Spinal cord (tissue), 10 donors: Measurements from ENCODE around the gene TRPC4. TPM values are rescaled to one million over a fixed set of nuclear protein-coding genes. Genes with fewer than 3 reads are reported as not detected.

Experiments
- DNase-seq, 6 donors: peaks; one replicate each; pipeline versions ENCODE4 v3.0.0 to v3.0.0-alpha.2; 2013 to 2015; ENCODE audit warnings: low spot score in 6 of 6, low read depth in 4 of 6
- H3K27ac ChIP-seq: one replicate; pipeline ENCODE4 v1.5.1; 2013; ENCODE audit warnings: low read depth, low read length, control low read depth
- H3K27me3 ChIP-seq: one replicate; pipeline ENCODE4 v1.6.1; 2013; ENCODE audit warnings: low read length; ENCODE audit not compliant: control insufficient read depth, insufficient read depth
- H3K36me3 ChIP-seq: one replicate; pipeline ENCODE4 v1.6.1; 2013; ENCODE audit warnings: low read length; ENCODE audit not compliant: control insufficient read depth, insufficient read depth
- H3K4me1 ChIP-seq: one replicate; pipeline ENCODE4 v1.6.1; 2013; ENCODE audit warnings: low read length; ENCODE audit not compliant: control insufficient read depth, insufficient read depth
- H3K4me3 ChIP-seq: one replicate; pipeline ENCODE4 v1.5.1; 2013; ENCODE audit warnings: low read depth, low read length, control low read depth
- H3K9me3 ChIP-seq: one replicate; pipeline ENCODE4 v1.6.1; 2013; ENCODE audit warnings: low read length; ENCODE audit not compliant: control insufficient read depth, insufficient read depth
- WGBS: methylation state at CpG from one replicate; pipeline ENCODE4 v1.1.5; 2013; ENCODE audit warnings: missing lambda C conversion rate; ENCODE audit not compliant: insufficient coverage; 5-methylcytosine and 5-hydroxymethylcytosine counted together
- polyA plus RNA-seq, 2 donors: library from polyadenylated mRNA; unstranded; fragments of 120-200 nt; gene quantifications; one replicate each; pipeline ENCODE4 v1.2.1, GENCODE V29; 2013; ENCODE audit not compliant: insufficient read length in 2 of 2
- total RNA-seq, 2 donors: library from RNA; depleted of rRNA in 1 of 2; stranded (reverse); fragments of 120-200 nt in 1 of 2; fragments of >200 nt in 1 of 2; gene quantifications; one replicate each; pipeline versions ENCODE4 v1.2.3 to v1.2.4, GENCODE V29; 2013 to 2014
- donor health status: healthy.

TRPC4 gene
- total and polyA plus RNA-seq, 4 donors = 3.9 to 10.6 (median 5.1) TPM

DNA sequence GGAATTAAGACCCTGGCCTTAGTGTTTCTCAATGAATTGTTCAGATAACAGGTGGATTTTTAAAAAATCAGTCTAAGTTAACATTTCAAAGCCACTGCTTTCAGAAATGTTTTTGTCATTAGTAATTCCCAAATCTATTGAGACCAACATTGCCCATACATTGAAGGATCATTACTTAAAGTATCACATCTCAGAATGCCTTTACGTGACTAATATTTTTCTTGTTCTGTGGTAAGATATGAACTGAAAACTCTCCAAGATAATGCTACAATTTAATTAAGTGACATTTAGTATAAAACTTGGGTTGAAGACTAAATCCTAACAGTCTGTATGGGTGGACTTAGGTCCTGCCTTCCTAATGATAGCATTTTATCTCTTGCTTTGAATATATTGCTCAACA lies 211.6 kb downstream of the TRPC4 start:
- no peak overlapping the region for H3K27ac ChIP-seq
- no peaks in the 10 kb centered on the region for H3K27me3 ChIP-seq
- H3K4me1 ChIP-seq = no peaks in the 10 kb centered on the region
- H3K36me3 ChIP-seq = no peaks in the 10 kb centered on the region
- H3K9me3 ChIP-seq = no peaks in the 10 kb centered on the region
- DNase-seq = no peak
- H3K4me3 ChIP-seq = no peak overlapping the region
- no CpG with 5 or more reads among the region's 1 CpG for WGBS

DNA sequence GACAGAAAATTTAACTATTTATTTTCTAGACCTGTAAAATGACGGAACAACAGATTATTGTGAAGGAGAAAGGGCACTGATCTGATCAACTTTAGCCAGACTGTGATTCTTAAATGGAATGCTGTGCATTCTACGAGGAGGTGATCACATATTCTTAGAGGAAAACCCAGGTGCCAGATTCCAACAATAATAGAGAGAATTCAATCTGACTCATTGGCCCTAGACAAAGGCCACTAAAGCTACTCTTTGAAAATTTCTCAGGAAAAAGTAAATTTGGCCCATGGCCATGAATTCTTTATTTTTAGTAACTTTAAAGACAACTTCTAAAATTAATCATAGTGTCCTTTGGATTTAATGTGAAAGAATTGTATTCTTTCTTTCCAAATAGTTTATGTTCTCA lies 212.4 kb downstream of the TRPC4 start:
- Histone ChIP-seq H3K4me1 (no peaks in the 10 kb centered on the region), H3K27ac (no peak overlapping the region), H3K36me3 (no peaks in the 10 kb centered on the region), H3K9me3 (no peaks in the 10 kb centered on the region), H3K27me3 (no peaks in the 10 kb centered on the region), H3K4me3 (no peak overlapping the region)
- no CpG with 5 or more reads among the region's 2 CpGs for WGBS
- DNase-seq = no peak

DNA sequence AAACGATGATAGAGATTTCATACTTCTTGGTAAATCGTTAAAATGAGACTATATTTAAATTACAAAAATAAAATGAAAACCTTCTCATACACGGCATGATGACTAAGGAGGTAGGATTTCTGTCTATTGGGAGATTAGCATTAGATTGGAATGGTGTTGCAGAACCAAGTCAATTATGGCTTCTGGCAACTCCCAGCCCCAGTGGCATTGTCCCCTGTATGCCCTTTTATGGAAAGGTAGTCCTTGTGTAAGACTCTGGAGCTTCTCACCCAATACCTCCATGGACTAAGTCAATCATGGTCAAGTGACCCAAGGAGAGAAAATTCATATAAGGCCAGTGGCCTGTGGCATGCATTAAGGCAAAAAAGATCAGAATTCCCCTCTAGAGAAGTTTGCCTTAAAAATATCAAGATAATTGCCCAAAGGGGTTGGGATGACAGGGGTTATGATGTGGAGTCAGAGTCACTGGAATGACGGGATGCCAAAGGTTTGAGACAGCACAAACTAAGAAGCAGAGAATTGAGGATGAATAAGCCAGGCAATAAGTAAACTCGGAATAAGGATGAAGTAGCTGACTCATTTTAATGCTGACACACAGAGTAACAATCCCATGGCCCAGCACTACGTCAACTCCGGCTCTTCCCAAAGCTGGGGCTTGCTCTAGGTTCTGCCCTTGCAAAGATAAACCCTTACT lies 213.2 kb downstream of the TRPC4 start:
- H3K27me3 ChIP-seq = no peaks in the 10 kb centered on the region
- no peak overlapping the region for H3K27ac ChIP-seq
- H3K36me3 ChIP-seq = no peaks in the 10 kb centered on the region
- 100% methylated on average over 1 of the region's 7 CpGs for WGBS
- H3K4me1 ChIP-seq = no peaks in the 10 kb centered on the region
- H3K9me3 ChIP-seq = no peaks in the 10 kb centered on the region
- no peak for DNase-seq
- H3K4me3 ChIP-seq = no peak overlapping the region

DNA sequence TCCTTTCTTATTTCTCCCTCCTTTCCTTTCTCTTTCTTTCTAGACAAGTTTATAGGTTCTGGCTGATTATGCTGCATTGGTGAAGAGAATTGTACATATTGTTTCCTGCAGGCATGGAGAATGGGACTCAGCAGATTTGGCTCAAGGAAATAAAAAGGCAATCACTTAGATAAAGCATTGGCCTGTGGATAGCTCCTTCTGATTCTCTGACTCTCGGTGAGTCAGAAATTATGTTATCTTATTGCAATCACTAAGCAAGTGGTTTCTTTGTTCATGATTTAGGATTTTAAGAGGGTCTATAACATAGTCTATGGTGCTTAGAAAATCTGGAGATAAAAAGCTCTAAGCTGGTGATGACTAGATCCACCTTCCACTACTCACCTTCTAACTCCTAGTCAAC lies 217.0 kb downstream of the TRPC4 start:
- no peaks in the 10 kb centered on the region for H3K27me3 ChIP-seq
- H3K36me3 ChIP-seq = no peaks in the 10 kb centered on the region
- H3K4me1 ChIP-seq = no peaks in the 10 kb centered on the region
- H3K4me3 ChIP-seq = no peak overlapping the region
- no CpG with 5 or more reads among the region's 1 CpG for WGBS
- peak in 1 of 6 donors; percentile 10 for DNase-seq
- no peaks in the 10 kb centered on the region for H3K9me3 ChIP-seq
- no peak overlapping the region for H3K27ac ChIP-seq

DNA sequence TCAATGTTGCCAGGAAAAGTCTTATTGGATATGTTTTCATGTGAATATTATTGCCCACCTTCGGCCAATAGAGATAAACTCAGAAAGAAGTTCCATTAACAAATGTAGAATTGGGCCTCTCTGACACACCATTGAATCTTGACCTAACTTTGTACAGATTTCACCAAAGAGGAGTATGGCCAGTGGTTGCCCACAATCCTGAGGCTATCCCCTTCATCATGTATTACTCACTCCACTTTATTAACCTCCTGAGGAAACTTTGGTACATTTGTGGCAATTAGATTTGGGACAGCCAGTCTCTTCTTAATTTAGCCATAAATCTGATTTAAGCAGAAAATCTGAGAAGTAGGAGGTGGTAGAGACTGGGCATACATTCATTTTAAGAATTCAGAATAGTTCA lies 217.7 kb downstream of the TRPC4 start:
- H3K4me1 ChIP-seq = no peaks in the 10 kb centered on the region
- H3K9me3 ChIP-seq = no peaks in the 10 kb centered on the region
- H3K27me3 ChIP-seq = no peaks in the 10 kb centered on the region
- no peak overlapping the region for H3K4me3 ChIP-seq
- DNase-seq = no peak
- 100% methylated on average over 1 of the region's 1 CpG for WGBS
- H3K36me3 ChIP-seq = no peaks in the 10 kb centered on the region
- H3K27ac ChIP-seq = no peak overlapping the region

DNA sequence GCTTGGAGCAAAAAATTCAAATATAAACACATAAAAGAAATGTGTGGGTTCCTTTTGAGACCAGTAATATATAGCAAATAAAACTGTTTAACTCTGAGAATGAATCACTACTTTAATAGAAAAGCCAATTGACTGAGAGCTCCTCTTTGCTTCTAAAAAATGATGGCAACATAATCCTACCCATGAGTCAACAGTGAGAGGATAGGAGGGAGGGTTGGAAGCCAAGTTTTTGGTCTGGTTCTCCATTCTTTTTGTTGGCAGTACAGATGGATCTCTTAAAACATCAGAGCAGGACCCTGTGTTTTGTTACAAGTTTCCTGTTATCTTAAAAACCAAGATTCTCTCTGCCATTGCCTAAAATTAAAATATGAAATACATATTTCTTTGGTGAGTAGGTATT lies 221.0 kb downstream of the TRPC4 start:
- no peaks in the 10 kb centered on the region for H3K36me3 ChIP-seq
- H3K9me3 ChIP-seq = no peaks in the 10 kb centered on the region
- DNase-seq = no peak
- H3K27ac ChIP-seq = no peak overlapping the region
- no peak overlapping the region for H3K4me3 ChIP-seq
- no peaks in the 10 kb centered on the region for H3K4me1 ChIP-seq
- no peaks in the 10 kb centered on the region for H3K27me3 ChIP-seq

DNA sequence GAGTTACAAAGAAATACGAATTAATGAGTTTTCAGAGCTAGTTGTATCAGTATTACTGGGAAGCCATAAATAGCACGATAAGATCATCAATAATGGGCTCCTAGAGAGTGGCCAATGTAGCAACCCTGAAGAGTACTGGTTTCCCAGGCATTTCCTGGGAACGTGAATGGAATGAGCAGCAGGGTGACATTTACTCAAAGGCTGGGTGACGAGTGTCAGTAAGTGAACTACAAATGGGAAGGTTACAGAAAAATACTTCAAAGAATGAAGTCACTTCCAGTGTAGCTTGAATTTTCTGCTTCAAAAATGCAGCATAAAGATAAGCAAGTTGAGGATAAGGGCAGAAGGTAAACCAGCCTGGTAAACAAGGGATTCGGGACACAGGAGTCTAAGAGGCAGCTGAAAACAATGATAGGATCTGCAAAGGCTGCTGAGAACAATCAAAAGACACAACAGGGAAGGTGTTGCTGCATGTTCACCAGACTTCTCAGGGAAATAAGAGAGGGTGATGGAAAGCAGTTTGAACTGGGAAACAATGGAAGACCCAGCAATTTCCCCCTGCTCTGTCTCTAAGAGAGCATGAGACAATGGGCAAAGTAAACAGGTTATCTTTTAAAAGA lies 222.4 kb downstream of the TRPC4 start:
- Histone ChIP-seq H3K36me3 (no peaks in the 10 kb centered on the region), H3K27ac (no peak overlapping the region), H3K4me3 (no peak overlapping the region), H3K27me3 (no peaks in the 10 kb centered on the region), H3K9me3 (no peaks in the 10 kb centered on the region), H3K4me1 (no peaks in the 10 kb centered on the region)
- DNase-seq = peak in 2 of 6 donors; percentile 31 to 64
- WGBS = 19% methylated on average over 4 of the region's 5 CpGs

DNA sequence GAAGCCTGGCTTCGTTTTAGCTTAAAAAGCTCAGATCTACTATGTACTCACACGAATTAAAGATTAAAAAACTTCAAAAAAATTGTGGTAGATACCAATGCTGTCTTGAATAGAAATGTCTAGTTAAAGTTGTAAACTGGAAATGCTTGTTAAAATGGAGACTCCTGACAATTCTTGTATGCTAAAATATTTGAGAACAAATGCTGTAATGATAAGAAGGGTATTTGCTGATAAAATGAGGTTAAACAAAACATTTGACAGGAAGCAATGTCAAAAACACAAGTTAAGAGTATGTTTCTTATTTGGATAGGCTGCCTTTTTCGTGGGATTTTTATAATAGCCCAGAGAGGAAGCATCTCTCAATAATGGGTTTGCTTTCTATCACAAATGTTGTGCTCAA lies 223.0 kb downstream of the TRPC4 start:
- WGBS = no CpG with 5 or more reads among the region's 3 CpGs
- H3K4me1 ChIP-seq = no peaks in the 10 kb centered on the region
- no peak for DNase-seq
- no peaks in the 10 kb centered on the region for H3K36me3 ChIP-seq
- no peaks in the 10 kb centered on the region for H3K9me3 ChIP-seq
- no peak overlapping the region for H3K27ac ChIP-seq
- H3K4me3 ChIP-seq = no peak overlapping the region
- no peaks in the 10 kb centered on the region for H3K27me3 ChIP-seq

DNA sequence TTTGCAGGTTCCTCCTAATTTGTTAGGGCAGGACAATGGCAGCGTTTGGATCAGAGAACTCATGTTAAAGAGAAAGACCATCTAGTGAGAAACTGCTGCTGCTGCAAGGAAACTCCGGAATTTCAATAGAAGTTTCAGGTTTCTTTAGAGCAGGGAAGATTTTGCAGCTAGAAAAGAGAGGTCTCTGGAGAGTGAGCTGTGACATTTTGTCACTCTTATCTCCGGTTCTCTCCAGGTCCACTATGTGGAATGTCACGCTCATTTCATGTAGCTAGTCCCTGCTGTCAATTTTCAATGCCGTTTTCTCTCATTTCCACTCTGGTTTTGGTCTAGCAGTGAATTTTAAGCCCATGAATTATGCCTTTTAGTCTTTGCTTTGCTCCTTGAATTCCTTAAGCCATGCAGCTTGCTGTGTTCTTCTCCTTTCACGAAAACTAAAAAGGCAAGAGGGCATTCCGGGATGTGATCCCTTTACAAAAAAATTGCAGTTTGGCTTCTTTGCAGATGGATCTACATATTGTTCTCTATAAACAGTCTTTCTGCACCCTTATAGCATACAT lies 224.3 kb downstream of the TRPC4 start:
- Histone ChIP-seq H3K27ac (no peak overlapping the region), H3K4me1 (no peaks in the 10 kb centered on the region), H3K9me3 (no peaks in the 10 kb centered on the region), H3K4me3 (no peak overlapping the region), H3K36me3 (no peaks in the 10 kb centered on the region), H3K27me3 (no peaks in the 10 kb centered on the region)
- 25% methylated on average over 5 of the region's 7 CpGs for WGBS
- peak in 2 of 6 donors; percentile 41 to 45 for DNase-seq

DNA sequence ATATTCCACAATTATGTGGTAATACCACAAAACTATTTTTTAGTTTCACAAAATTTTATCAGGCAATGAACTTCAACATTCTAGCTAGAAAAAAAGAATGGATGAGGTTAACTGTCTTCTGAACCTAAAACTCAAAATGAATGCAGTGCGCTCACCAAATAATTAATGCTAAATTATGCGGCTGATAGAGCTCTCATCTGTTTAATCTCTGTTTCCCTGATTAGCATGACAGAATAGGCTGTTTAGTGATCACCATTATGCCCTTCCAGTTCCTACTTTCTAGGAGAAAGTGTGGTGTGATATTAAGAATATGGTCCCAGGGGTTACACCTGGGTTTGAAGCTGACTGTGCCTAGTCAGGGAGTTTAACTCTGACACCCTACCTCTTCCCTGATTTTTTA lies 228.2 kb downstream of the TRPC4 start:
- no CpG with 5 or more reads among the region's 2 CpGs for WGBS
- Histone ChIP-seq H3K4me3 (no peak overlapping the region), H3K9me3 (no peaks in the 10 kb centered on the region), H3K36me3 (no peaks in the 10 kb centered on the region), H3K27me3 (no peaks in the 10 kb centered on the region), H3K27ac (no peak overlapping the region), H3K4me1 (no peaks in the 10 kb centered on the region)
- peak in 1 of 6 donors; percentile 20 for DNase-seq
